Skeletal muscle cell (primary cell): Measurements from ENCODE around the gene ATG2A.

ENCODE experiments used
- DNase-seq: peaks from one replicate; pipeline ENCODE4 v3.0.0-alpha.2; 2010; ENCODE audit warnings: low read depth
- H3K4me3 ChIP-seq: 2 replicates; pipeline ENCODE4 v1.5.1; 2011; ENCODE audit warnings: low read depth, mild to moderate bottlenecking, control low read depth, low read length, moderate library complexity

ATG2A gene

DNA sequence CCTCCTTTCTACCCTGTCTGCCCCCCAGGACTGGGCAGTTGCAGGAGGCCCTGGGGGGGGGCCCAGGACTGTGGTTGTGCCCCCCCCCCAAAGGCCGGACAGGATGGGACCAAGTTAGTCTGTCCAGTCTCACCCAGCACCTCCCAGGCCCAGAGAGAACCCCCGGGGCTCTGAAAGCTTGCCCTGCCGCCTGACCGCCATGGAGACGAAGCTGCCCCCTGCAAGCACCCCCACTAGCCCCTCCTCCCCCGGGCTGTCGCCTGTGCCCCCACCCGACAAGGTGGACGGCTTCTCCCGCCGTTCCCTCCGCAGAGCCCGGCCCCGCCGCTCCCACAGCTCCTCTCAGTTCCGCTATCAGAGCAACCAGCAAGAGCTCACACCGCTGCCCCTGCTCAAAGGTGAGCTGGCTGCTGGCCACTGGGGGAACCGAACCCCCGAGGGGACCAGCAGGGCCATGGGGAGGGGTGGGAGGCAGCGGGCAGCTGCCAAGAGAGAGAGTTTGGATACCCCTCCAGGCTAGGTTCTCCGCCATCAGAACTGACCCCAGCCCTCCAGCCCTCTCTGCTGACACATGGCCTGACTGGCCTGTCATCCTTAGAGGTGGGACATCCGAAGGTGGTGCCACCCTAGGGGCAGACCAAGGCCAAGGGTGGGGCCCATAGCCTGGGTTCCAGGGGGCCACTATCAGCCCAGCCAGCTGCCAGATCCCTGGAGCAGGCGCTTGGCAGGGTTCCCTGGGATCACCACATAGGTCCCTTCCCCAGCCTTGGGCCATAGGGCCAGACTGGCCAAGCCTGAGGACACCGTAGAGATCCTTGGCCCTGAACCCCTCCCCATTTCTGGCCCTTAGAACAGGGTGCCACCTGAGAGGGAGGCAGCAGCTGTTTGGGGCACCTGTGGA, 8.8 kb upstream of the ATG2A start:
- no peak for DNase-seq
- peak overlapping the region; percentile 95 for H3K4me3 ChIP-seq

DNA sequence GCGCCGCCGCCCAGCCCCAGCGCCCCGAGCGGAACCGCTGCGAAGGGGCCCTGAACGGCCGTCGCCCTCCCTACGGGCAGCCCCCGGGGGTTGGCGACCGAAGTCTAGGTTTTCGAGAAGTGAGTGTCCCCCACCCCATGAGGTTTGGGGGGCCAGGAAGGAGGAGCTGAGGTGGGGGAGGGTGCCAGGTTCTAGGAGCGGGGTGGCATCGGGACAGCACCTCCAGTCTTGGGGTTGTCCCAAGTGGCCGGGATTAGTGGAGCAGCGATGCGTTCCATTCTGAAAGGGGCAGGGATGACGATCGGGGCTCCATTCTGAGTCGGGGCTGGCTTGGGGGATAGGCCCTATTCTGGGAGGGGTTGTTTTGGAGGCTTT, 7.9 kb upstream of the ATG2A start:
- peak overlapping the region; percentile 95 for H3K4me3 ChIP-seq
- no peak for DNase-seq

DNA sequence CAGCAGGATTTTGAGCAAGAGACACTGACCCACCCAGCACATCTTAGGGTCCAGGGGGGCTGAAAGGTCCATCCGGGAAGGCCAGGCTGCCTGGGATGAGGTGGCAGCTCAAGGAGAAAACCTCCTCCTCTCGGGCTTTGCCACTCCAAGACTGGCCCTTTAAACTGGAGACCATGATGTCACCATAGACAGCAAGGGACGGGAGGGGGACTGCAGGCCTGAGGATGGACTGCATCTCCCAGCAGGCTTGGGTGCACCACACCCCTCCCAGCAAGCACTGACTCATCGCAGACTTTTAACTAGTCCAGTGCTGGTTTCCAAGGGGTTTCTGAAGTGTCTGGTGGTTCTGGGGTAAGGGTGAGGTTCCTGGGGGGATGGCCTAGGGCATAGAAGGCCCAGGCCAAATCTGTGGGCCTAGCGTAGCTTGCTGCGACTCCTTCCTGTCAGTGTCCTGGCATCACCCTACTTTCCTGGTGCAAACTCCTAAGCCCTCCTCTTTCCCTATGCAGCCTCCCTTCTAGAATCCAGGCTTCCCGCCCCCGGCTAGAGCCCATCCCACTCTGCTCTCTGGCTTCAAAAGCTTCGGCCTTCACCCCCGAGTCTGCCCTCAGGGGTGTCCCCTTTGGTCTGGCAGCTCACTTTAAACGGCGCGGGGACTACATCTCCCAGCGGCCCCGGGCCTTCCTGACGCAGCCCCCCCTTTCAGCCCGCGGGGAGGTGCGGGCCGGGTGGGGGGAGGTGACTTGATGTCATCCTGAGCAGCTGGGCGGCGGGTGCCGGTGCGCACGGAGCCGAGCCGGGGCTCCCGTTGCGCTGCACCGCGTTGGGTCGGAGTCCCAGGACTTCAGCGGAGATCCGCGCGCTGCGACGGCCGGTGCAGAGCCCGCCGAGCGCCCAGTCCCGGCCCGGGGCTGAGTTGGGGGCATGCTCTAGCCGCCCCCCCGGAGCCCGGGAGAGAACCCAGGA, 7.2 kb upstream of the ATG2A start, which contains the start of gene PPP2R5B:
Gene PPP2R5B (plus strand): TSS at position 746 of the 966 bp plus-strand sequence. CDS start 1,046 bp downstream, outside the sequence.
- DNase-seq = peak; percentile 87
- H3K4me3 ChIP-seq = peak within 1 kb of the TSS; percentile 95

DNA sequence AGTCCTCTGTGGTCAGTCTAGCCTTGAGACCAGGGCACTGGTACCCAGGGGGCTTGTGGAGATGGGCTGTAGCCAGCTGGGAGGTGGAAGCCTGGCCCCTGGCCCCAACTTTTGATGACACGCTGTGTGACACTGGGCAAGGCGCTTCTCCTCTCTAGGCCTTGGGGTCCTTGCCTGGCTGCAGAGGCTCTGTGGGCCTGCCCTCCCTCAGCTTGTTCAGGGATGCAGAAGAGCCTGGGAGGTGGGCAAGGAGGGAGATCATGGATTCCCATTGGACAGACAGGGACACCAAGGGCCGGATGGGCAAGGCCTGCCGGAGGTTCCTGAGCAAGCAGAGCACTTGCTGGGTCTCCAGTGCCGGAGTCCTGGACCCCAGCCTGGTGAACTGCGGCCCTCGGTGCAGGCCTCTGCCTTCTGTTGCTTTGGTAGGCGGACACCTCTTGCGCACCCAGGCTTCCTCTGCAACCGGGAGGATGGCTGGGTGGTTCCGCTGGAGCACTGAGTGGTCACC, 6.2 kb upstream of the ATG2A start:
- H3K4me3 ChIP-seq = no peak overlapping the region
- no peak for DNase-seq

DNA sequence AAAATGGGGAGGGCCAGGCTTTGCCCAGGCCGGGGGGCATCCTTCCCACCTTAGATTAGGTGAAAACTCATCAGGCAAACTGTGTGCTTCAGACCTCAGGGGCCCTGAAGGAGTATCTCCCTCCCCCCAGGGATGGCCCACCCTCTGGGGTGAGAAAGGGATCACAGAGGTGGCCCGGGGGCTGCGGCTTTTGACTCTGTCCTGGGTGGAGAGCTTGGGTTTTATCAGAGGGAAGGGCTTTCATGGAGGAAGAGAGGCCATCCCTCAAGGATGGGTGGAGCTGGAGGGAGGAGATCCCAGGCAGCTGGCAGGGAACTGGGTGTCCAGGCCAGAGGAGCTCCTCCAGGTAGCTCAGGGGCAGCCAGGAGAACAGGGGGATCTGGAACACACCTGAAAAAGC, 4.4 kb upstream of the ATG2A start:
- no peak for DNase-seq
- H3K4me3 ChIP-seq = no peak overlapping the region

DNA sequence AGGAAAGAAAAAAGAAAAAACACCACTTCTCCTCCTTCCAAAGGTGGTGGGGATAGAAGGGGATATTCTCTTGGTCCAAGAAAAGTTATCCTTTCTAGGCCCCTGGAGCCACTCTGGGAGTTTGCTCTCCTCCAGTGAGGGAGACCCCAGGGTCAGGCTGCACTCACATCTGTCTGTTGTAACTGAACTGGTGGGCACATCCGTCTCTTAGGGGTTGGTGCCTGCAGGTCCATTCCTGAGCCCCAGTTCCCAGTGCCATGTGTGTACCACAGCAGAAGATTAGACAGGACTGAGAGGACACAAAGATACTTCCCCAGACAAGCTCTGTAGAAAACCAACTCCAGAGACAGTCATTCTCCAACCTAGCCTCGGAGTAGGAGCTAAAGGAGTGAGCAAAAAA, 3.1 kb upstream of the ATG2A start:
- DNase-seq = no peak
- no peak overlapping the region for H3K4me3 ChIP-seq

DNA sequence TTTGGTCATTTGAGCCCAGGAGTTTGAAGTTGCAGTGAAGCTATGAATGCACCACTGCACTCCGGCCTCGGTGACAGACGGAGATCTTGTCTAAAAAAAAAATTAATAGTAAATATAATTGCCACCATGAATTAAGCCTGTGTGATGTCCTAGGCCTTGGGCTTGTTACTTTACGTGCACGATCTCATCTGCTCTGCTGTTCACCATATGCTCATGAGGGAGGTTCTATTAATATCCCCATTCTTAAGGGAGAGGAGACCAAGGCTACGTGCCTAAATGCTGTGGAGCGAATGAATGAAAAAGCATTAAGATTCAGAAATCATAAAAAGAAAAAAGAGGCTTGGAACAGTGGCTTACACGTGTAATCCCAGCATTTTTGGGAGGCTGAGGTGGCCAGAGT, 2.6 kb upstream of the ATG2A start:
- no peak overlapping the region for H3K4me3 ChIP-seq
- no peak for DNase-seq

DNA sequence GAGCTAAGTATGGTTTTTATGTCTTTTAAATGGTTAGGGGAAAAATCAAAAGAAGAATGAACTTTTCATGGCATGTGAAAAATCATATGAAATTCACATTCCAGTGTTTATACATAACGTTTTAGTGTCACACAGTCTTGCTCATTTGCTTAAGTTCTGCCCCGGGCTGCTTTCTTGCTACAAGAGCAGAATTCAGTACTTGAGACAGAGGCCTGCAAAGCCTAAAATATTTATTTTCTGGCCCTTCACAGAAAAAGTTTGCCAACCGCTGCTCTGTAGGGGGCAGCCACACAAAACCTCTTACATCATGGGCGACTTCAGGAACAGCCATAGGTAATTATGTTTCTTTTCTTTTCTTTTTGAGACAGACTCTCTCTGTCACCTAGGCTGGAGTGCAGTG, 1.0 kb upstream of the ATG2A start:
- DNase-seq = peak; percentile 17
- H3K4me3 ChIP-seq = peak overlapping the region; percentile 50

DNA sequence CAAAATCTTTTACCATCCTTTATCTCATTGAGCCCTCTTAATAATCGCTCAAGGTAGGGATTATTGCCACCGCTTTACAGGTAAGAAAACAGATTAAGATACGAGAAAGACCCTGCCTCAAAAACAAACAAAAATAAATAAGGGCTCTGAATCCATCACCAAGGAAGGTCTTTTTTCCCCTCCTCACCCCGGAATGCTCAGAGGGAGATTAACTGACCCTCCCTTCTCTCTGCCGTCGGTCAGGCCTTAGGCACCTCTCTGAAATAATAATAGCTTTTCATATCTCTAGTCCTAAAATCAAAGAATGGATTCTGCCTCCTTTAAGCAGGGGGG, 620 bp upstream of the ATG2A start:
- peak overlapping the region; percentile 50 for H3K4me3 ChIP-seq
- DNase-seq = no peak

DNA sequence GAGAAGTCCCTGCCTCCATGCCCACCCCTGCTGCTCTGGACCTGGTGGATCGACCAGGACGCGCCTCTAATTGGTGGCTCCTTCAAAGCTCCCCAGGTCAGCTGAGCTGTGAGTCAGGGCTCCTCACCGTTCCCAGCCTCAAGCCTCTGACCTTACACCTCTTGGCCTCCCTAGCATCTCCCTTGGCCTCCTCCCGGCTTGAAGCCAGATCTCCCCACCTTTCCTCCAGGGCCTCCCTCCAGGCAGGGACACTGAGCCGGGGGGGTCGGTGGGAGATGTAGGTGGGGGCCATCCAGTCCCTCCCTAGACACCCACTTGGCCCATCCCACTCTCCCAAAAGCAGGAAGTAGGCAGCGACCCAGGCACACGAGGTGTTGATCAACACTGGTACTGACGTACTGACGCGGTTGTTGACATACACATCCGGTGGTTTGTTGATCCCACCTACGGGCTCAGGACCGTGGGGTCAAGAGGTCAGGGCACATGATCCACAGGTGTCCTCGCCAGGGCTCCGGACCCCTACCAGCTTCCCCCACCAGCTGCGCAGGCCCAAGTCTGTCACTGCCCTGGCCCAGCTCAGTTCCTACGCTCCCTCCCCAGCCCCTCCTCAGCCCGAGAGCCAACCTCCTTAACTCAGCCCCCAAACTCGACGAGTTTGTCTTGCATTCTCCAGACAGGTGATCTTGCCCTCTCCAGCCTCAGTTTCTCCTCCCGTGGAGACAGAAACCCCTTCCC, 802 bp downstream of the ATG2A start:
- no peak for DNase-seq
- H3K4me3 ChIP-seq = peak overlapping the region; percentile 97

DNA sequence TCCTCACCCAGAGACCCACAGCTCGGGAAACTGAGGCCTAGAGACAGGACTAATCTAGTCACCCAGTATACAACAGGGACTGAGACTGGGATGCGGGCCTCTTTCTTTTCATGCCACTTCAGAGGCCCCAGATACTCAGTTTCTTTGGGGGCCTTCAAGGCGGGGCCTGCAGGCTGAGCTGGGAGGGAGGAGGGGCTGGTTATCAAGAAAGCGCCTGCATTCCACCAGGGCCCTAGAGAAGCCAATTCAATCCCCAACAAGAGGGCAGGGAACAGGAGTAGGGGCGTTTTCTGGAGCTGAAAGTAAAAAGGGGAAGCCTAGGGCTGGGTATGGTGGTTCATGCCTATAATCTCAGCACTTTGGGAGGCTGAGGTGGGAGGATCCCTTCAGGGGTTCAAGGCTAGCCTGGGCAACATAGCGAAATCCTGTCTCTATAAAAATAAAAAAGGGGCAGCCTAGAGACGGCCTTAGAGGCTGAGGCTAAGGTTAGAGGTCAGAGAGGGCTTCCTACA, 1.6 kb downstream of the ATG2A start:
- peak overlapping the region; percentile 97 for H3K4me3 ChIP-seq
- no peak for DNase-seq

DNA sequence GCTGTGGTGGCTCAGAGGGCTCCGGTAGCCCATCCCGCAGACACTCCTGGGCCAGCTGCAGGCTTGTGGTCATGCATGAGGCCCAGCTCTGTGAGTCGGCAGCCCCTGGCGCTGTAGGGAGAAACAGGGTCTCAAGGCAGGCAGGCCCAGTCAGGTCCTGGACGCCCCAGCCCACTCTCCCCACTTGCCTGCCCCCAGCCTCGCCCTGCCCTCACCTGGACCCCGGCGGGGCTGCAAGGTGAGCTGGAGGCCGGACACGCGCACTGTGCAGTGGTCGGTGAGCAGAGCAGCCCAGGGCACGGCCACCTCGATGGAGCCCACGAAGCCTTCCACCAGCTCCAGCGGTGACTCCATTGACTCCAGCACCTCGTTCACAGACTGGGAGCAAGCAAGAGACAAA, 2.9 kb downstream of the ATG2A start:
- no peak overlapping the region for H3K4me3 ChIP-seq
- no peak for DNase-seq

DNA sequence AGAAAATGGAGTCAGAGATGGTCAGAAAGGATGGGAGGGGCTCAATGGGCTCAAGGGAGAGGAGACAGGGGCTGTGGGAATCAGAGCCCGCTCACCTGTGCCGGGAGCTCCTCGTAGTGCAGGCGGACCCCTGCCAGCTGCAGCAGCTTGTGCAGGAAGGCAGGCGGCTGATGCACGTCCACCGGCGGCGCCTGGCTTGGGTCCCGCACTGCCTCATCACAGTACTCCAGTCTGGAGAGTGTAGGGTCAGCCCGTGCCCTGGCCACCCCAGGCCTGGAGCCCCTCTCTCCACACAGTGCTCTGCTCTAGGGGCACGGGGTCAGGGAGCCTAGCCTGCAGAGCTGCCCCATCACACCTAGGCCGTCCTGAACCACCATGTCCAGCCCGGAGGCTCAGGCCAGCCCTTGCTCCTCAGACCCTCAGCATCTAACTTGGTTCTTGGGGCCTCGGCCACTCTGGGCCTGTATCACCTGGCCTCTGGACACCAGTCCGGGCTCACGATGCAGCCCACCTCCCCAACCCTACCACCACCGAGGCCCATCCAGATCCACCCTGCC, 3.8 kb downstream of the ATG2A start:
- no peak for DNase-seq
- H3K4me3 ChIP-seq = no peak overlapping the region

DNA sequence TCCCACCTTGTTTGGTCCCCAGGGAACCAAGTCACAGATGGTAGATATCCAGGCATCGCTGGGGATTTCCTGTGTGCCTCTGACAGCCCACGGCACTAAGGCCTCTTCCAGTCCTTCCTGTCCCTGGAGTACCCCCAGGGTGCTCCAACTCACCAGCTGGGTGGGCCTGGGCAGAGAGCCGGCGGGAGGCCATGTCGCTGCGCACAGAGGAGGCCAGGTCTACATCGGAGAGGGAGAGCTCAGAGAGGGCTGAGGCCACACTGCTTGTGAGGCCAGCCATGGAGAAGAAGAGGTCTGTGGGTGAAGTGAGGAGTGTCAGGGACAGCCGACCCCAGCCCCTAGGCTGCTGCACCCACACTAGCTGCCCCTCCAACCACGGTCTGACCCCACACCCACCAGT, 5.3 kb downstream of the ATG2A start:
- no peak overlapping the region for H3K4me3 ChIP-seq
- DNase-seq = no peak

DNA sequence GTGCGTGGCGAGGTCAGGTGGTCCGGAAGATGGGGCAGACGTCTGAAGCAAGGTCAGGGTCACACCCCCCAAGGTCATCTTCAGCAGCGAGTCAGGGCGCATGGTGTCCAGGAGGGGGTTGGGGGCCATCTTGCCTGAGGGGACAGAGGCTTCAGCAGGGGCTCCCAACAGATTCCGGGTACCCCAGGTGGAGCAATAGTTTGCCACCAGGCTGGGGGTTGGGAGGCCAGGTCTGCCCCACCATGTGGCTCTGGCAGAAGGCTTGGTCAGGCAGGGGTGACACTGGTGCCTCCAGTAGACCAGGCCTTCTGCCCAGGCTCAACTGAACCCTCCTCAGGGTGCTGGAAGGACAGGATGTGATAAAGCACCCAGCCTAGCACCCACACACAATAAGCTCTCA, 5.9 kb downstream of the ATG2A start:
- no peak for DNase-seq
- H3K4me3 ChIP-seq = no peak overlapping the region

DNA sequence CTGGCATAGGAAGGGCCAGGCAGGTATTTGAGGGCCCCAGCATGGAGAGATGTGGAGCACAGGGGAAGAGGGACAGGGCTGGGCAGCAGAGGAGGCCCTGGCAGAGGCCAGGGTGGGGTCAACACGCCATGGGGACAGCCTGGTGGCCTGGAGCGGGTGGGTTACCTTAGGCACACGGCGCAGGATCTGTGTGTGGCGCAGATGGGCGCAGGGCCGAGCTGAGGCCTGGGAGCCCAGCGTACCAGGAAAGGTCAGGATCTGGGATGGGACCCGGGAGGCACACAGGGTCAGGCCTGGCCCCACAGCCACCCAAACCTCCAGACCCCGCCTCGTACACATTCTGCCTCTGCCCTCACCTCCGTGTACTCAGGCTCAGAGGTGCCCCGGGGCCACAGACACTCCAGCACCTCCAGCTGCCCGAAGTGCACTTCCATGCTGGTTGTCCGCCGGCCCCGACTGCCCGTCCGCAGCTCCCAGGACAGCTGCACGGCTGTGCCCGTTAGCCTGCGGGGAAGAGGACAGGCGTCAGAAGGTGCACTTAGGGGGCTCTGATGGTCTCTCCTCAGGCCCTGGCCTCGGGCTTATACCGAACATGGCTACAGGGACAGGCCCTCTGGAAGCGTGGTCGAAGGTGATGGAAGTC, 6.4 kb downstream of the ATG2A start:
- H3K4me3 ChIP-seq = no peak overlapping the region
- no peak for DNase-seq

DNA sequence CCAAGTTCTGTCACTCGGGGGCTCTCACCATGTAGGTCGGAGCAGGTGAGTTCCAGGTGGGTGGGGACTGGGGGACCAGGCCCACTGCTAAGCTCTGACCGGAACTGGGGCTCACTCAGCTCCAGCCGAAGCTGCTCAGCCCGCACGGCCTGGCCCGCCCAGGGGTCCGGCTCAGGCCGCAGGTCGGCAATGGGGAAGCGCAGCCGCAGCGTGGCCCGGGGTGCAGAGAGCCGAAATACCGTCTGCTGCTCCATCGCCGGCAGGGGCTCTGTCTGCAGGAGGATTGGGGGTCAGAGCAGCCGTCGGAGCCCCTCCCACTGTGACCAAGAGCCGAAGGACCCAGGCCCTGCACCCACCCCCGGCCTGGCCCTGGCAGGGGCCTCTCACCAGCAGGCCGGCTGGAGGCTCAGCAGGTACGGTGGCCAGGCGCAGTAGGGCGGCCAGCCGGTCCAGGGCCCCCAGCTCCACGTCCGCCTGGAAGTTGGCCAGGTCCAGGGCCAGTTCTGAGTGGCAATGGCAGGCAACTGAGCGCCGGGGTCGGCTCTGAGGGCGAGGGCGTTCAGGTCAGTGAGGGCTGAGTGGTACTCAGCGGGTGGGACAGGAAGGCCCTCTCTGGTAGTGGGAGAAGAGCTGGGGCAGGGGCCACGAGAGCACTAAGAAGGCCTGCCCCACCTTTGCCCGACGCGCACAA, 7.2 kb downstream of the ATG2A start:
- DNase-seq = no peak
- no peak overlapping the region for H3K4me3 ChIP-seq

DNA sequence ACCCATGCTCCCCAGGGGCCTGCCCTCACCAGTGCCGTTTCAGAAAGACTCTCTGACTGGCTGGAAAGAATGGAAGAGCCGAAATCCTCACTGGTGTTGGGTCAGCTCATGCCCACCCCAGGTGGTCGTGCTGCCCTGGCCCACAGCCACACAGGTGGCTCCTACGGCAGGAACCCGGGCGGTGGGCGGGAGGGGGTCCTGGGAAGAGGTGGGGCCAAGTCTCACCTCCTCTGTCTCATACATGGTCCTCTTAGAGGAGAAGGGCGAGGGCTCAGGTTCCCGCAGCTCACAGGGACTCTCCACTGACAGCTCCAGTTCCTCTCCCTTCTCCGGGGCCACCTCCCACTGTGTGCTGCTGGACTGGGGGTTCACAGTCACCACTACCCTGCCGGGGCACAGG, 8.2 kb downstream of the ATG2A start:
- H3K4me3 ChIP-seq = no peak overlapping the region

More for the DNA sequence above, 8.2 kb downstream of the ATG2A start:
- DNase-seq = no peak
